ENCODE results near the gene ADGRG6.

DNA sequence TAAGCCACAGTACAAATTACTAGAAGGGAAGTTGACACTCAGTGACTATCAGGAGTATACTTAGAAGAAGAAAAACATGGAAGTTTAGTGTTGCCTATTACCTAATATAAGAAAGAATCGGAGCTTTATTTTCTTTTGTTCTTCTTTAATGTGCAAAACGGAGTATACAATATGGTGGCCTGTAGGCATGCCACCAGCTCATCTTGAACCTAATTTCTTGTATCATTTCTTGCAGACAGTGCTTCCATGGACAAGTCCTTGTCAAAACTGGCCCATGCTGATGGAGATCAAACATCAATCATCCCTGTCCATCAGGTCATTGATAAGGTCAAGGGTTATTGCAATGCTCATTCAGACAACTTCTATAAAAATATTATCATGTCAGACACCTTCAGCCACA is 141.3 kb downstream of the ADGRG6 start:
- TF ChIP-seq CTCF (IDR thresholded peaks at IDR 0.05; ENCODE audit: low read length) (no peak), EZH2 (optimal IDR thresholded peaks at IDR 0.05; ENCODE audit: low read depth, low read length) (no peak)

All from MM.1S (cell line).